ENCODE measurements around the gene TMEM114.
A peak's percentile ranks its signal among the peaks of the same experiment; 100 is the strongest.

The TMEM114 gene

DNA sequence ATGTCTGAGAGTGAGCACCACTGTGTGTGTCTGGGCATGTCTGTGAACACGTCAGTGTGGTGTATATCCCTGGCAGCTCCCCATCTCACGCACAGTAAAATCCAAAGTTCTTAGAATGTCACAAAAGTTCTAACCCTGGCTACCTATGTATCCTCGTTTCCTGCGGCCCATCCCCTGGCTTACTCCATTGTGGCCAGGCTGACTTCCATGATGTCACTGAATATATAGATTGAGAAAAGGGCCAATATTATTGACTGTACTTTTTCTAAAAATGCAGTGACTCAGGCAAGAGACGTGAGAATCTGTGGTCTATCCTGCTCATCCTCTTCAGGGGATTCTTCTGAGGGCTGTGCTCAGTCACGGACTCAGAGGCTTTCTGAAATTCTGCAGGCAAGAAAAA lies 30.2 kb upstream of the TMEM114 start:
- Histone ChIP-seq H3K36me3 (replicated peaks) (peaks cover 2% of the 10 kb centered on the region), H3K4me3 (ENCODE audit: low read depth, low read length) (no peak overlapping the region), H3K27me3 (replicated peaks) (no peaks in the 10 kb centered on the region), H3K27ac (no peak overlapping the region)
- in situ Hi-C loops (cut with HindIII; ENCODE audit: low pct_ligation_motif_present, low sequenced_read_pairs), result no loop called here
- DNase-seq, result no peak
- TF ChIP-seq, protein P1, sequence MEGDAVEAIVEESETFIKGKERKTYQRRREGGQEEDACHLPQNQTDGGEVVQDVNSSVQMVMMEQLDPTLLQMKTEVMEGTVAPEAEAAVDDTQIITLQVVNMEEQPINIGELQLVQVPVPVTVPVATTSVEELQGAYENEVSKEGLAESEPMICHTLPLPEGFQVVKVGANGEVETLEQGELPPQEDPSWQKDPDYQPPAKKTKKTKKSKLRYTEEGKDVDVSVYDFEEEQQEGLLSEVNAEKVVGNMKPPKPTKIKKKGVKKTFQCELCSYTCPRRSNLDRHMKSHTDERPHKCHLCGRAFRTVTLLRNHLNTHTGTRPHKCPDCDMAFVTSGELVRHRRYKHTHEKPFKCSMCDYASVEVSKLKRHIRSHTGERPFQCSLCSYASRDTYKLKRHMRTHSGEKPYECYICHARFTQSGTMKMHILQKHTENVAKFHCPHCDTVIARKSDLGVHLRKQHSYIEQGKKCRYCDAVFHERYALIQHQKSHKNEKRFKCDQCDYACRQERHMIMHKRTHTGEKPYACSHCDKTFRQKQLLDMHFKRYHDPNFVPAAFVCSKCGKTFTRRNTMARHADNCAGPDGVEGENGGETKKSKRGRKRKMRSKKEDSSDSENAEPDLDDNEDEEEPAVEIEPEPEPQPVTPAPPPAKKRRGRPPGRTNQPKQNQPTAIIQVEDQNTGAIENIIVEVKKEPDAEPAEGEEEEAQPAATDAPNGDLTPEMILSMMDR (IDR thresholded peaks at IDR 0.05; ENCODE audit: low read depth, low read length, missing control alignments), result no peak

DNA sequence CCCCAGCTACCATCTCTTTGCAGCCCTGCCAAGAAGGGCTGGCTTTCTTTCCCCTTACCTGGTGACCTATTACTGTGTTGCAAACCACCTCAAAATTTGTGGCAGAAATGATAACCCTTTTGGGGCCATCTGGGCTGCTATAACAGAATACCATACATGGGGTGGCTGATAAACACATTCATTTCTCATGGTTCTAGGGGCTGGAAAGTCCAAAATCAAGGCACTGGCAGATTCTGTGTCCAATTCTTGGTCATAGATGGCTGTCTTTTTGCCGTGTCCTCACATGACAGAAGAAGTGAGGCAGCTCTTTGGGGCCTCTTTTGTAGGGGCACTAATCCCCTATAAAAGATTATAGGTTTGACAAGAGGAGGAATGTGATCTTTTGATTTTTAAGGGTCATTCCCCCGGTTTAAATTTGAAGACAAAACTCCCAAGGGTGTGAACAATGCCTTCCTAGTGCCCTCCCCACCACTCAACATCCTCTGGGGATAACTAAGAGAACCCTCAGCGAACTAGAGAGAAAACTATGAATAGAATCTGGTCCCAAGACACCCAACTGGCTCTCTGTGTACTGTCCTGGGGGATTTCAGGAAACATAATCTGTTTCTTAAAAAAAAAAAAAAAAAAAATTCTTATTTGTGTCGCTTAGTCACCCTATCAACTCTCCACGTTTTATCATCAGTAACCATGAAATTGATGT lies 29.5 kb upstream of the TMEM114 start:
- Histone ChIP-seq H3K27ac (no peak overlapping the region), H3K4me3 (ENCODE audit: low read depth, low read length) (no peak overlapping the region), H3K27me3 (replicated peaks) (no peaks in the 10 kb centered on the region), H3K36me3 (replicated peaks) (no peaks in the 10 kb centered on the region)
- TF ChIP-seq, protein P1 (IDR thresholded peaks at IDR 0.05; ENCODE audit: low read depth, low read length, missing control alignments), result no peak
- no peak for DNase-seq
- in situ Hi-C loops (cut with HindIII; ENCODE audit: low pct_ligation_motif_present, low sequenced_read_pairs), result no loop called here

DNA sequence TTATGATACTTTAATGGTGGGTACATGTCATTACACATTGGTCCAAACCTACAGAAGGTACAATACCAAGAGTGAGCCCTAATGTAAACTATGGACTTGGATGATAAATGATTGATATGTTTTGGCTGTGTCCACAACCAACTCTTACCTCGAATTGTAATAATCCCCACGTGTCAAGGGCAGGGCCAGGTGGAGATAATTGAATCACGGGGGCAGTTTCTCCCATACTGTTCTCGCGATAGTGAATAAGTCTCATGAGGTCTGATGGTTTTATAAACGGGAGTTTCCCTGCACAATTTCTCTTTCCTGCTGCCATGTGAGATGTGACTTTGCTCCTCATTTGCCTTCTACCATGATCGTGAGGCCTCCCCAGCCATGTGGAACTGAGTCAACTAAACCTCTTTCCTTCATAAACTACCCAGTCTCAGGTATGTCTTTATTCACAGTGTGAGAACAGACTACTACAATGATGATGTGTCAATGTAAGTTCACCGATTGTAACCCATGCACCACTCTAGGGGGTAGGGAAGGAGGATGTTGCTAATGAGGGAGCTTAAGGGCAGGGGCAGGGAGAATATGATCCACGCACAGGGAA lies 24.2 kb upstream of the TMEM114 start:
- H3K4me3 ChIP-seq (ENCODE audit: low read depth, low read length), result no peak overlapping the region
- TF ChIP-seq, protein P1 (IDR thresholded peaks at IDR 0.05; ENCODE audit: low read depth, low read length, missing control alignments), result no peak
- no peak for DNase-seq
- H3K27ac ChIP-seq, result no peak overlapping the region
- in situ Hi-C loops (cut with HindIII; ENCODE audit: low pct_ligation_motif_present, low sequenced_read_pairs), result no loop called here
- no peaks in the 10 kb centered on the region for H3K36me3 ChIP-seq (replicated peaks)
- no peaks in the 10 kb centered on the region for H3K27me3 ChIP-seq (replicated peaks)

DNA sequence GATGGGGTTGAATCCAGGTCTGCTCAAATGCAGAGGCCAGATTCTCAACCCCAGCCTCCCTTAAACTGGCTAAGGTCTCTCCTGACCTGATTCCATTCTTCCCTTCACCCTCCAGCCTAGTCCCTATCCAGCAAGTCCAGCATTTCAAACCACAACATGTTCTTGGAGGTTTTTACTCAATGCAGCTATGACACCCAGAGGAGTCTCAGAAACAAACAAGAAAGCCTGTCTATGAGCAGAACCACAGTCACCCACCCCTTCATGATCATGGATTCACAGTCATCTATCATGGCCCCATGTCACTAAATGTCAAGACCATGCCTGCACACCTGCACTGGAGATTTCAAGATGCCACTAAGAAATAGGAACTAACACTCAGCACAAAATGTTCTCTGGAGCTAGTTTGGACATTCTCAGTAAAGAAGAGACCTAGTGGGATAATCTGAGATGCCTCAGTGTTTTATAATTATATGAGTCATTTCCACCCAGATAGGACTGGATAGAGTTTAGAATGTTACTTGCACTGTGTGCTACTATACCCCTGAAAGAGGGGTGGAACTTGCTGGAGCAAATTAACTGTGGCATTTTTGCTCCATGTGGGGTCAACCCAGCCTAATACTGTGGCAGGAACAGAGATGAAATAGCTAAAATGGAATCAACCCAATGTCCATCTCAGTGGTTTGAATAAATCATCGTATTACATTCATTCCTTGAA lies 21.7 kb upstream of the TMEM114 start:
- in situ Hi-C loops (cut with HindIII; ENCODE audit: low pct_ligation_motif_present, low sequenced_read_pairs), result no loop called here
- TF ChIP-seq, protein P1 (IDR thresholded peaks at IDR 0.05; ENCODE audit: low read depth, low read length, missing control alignments), result no peak

DNA sequence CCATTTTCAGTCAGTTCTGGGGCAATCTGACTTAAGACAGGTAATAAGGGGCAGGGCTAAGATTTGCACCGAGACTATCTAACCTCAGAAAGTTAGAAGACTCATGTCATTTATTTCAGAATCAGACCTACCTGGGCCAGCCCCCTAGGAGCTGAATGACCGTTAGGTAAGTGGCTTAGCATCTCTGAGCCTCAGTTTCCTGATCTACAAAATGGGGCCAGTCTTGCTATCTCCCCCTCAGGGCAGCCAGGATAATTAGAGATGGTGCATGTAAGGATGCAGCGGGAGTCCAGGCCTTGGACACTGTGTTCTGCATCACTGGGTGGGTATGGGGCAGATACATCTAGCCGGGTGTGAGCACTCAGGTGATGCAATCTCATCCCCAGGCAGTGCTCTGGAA lies 20.8 kb upstream of the TMEM114 start:
- no peak for DNase-seq
- TF ChIP-seq, protein P1 (IDR thresholded peaks at IDR 0.05; ENCODE audit: low read depth, low read length, missing control alignments), result no peak
- H3K27ac ChIP-seq, result no peak overlapping the region
- H3K27me3 ChIP-seq (replicated peaks), result no peaks in the 10 kb centered on the region
- in situ Hi-C loops (cut with HindIII; ENCODE audit: low pct_ligation_motif_present, low sequenced_read_pairs), result no loop called here
- H3K4me3 ChIP-seq (ENCODE audit: low read depth, low read length), result no peak overlapping the region
- no peaks in the 10 kb centered on the region for H3K36me3 ChIP-seq (replicated peaks)

More for the DNA sequence above, 21.7 kb upstream of the TMEM114 start:
- H3K36me3 ChIP-seq (replicated peaks), result no peaks in the 10 kb centered on the region
- DNase-seq, result peak; percentile 43
- H3K27ac ChIP-seq, result no peak overlapping the region
- no peaks in the 10 kb centered on the region for H3K27me3 ChIP-seq (replicated peaks)
- no peak overlapping the region for H3K4me3 ChIP-seq (ENCODE audit: low read depth, low read length)
